PC-9 (cell line): Measurements from ENCODE around the gene ANKRD37. TPM values are rescaled to one million over a fixed set of nuclear protein-coding genes. Genes with fewer than 3 reads are reported as not detected.

Source experiments
- BruUV-seq: library from RNA; stranded (reverse); fragments of 400-500 nt; replicated peaks from 2 replicates; lab custom pipeline; 2021; lab: Mats Ljungman, UMichigan
- CTCF ChIA-PET: fragments of 300-600 bp; sonication (Branson Sonifier 250); formaldehyde crosslinking; loops from one replicate; lab custom pipeline; 2022; ENCODE audit warnings: antibody characterized with exemption; lab: Charles Lee
- POLR2A ChIA-PET: fragments of 300-600 bp; sonication (Branson Sonifier 250); formaldehyde crosslinking; loops from one replicate; lab custom pipeline; 2022; ENCODE audit warnings: antibody characterized with exemption; ENCODE audit not compliant: unreplicated experiment; lab: Charles Lee
- DNase-seq, 2 experiments: peaks; one replicate each; pipeline versions ENCODE4 v3.0.0 to v3.0.0-alpha.2; 2015 to 2022; ENCODE audit warnings: mixed read lengths in 1 of 2
- H2AFZ ChIP-seq: fragments of 200-600 bp; sonication (generic); 2 replicates; pipeline ENCODE4 v1.8.1; 2017; ENCODE audit warnings: antibody characterized with exemption
- H3F3A ChIP-seq: fragments of 200-600 bp; sonication (generic); 2 replicates; pipeline ENCODE4 v1.8.1; 2017; ENCODE audit warnings: antibody characterized with exemption, mild to moderate bottlenecking, low read depth; ENCODE audit not compliant: insufficient read depth
- H3K27ac ChIP-seq: fragments of 200-600 bp; sonication (generic); 2 replicates; pipeline ENCODE4 v1.6.1; 2016; ENCODE audit warnings: mixed run types
- H3K27me3 ChIP-seq: fragments of 200-600 bp; sonication (generic); 2 replicates; pipeline ENCODE4 v1.6.1; 2016; ENCODE audit warnings: low read depth, mixed run types; ENCODE audit not compliant: insufficient read depth
- H3K36me3 ChIP-seq: fragments of 200-600 bp; sonication (generic); 2 replicates; pipeline ENCODE4 v1.6.1; 2016; ENCODE audit warnings: low read depth, mixed run types
- H3K4me1 ChIP-seq: fragments of 200-600 bp; sonication (generic); replicated peaks from 2 replicates; pipeline ENCODE4 v1.6.1; 2016; ENCODE audit warnings: mixed run types; ENCODE audit not compliant: insufficient read depth
- H3K4me2 ChIP-seq: fragments of 200-600 bp; sonication (generic); 2 replicates; pipeline ENCODE4 v1.6.1; 2017; ENCODE audit warnings: mixed run types
- H3K4me3 ChIP-seq: fragments of 200-600 bp; sonication (generic); 2 replicates; pipeline ENCODE4 v1.6.1; 2016; ENCODE audit warnings: mixed run types
- H3K79me2 ChIP-seq: fragments of 200-600 bp; sonication (generic); 2 replicates; pipeline ENCODE4 v1.6.1; 2017; ENCODE audit warnings: low read depth, mixed run types
- H3K9me2 ChIP-seq: fragments of 200-600 bp; sonication (generic); 2 replicates; pipeline ENCODE4 v1.8.1; 2017; ENCODE audit warnings: mild to moderate bottlenecking; ENCODE audit not compliant: insufficient read depth
- H3K9me3 ChIP-seq: fragments of 200-600 bp; sonication (generic); 2 replicates; pipeline ENCODE4 v1.8.1; 2016; ENCODE audit warnings: low read depth; ENCODE audit not compliant: insufficient read depth
- H4K20me1 ChIP-seq: fragments of 200-600 bp; sonication (generic); 2 replicates; pipeline ENCODE4 v1.8.1; 2017; ENCODE audit not compliant: insufficient read depth
- EZH2 ChIP-seq: fragments of 200-600 bp; sonication (generic); IDR thresholded peaks from 2 replicates; pipeline ENCODE4 v1.8.0; 2017; ENCODE audit warnings: antibody characterized with exemption, low read depth
- intact Hi-C: fragments of 100-400 bp; cut with micrococcal nuclease; formaldehyde crosslinking; loops from one replicate; pipeline ENCODE4 v1.10.0; 2022; ENCODE audit not compliant: unreplicated experiment
- total RNA-seq: library from RNA; stranded (reverse); gene quantifications from 2 replicates; pipeline ENCODE4 v1.2.3, GENCODE V29; 2021
- TF ChIP-seq, protein P1 (sequence below): fragments of 200-600 bp; sonication (generic); conservative IDR thresholded peaks from 2 replicates; pipeline ENCODE4 v1.6.1; 2017; ENCODE audit warnings: mixed run types, antibody characterized with exemption, mild to moderate bottlenecking, moderate library complexity

ANKRD37 gene
- total RNA-seq, 1 experiment from 2014 or later: 4.2 TPM

DNA sequence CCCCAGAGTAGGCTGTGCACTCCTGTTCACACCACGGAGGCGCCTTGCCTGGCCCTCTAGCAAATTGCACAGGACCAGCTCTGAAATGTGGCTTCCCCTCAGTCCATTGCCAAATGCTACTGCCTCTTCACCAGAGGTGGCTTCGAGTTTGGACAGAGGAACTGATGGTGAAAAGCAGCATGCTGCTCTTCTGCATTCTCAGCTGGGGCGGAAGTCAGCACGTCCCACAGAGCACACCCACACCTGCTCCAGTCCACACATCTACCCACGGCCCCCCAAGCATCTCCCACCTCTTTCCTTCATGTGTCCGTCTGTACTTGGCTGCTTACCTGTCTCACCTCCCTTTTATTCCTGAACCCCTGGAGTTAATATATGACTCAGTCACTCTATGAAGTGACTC lies 44.4 kb upstream of the ANKRD37 start:
- no peaks in the 10 kb centered on the region for H3K9me2 ChIP-seq
- H3K27me3 ChIP-seq: no peaks in the 10 kb centered on the region
- H2AFZ ChIP-seq: no peak overlapping the region
- POLR2A ChIA-PET: interaction anchor here (0.5 kb wide), 1 partner anchor 92 kb away, joined by 6 read pairs; no protein-coding TSS in a partner anchor
- intact Hi-C loops: no loop called here
- H3K9me3 ChIP-seq: no peaks in the 10 kb centered on the region
- H4K20me1 ChIP-seq: no peaks in the 10 kb centered on the region
- H3K79me2 ChIP-seq: no peaks in the 10 kb centered on the region
- H3K36me3 ChIP-seq: no peaks in the 10 kb centered on the region
- H3K4me1 ChIP-seq: no peaks in the 10 kb centered on the region
- BruUV-seq: no TSS peak
- DNase-seq: no peak
- TF ChIP-seq, protein P1, sequence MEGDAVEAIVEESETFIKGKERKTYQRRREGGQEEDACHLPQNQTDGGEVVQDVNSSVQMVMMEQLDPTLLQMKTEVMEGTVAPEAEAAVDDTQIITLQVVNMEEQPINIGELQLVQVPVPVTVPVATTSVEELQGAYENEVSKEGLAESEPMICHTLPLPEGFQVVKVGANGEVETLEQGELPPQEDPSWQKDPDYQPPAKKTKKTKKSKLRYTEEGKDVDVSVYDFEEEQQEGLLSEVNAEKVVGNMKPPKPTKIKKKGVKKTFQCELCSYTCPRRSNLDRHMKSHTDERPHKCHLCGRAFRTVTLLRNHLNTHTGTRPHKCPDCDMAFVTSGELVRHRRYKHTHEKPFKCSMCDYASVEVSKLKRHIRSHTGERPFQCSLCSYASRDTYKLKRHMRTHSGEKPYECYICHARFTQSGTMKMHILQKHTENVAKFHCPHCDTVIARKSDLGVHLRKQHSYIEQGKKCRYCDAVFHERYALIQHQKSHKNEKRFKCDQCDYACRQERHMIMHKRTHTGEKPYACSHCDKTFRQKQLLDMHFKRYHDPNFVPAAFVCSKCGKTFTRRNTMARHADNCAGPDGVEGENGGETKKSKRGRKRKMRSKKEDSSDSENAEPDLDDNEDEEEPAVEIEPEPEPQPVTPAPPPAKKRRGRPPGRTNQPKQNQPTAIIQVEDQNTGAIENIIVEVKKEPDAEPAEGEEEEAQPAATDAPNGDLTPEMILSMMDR: no peak
- no peak for TF ChIP-seq EZH2
- CTCF ChIA-PET: no interaction called here
- H3F3A ChIP-seq: no peaks in the 10 kb centered on the region
- no peak overlapping the region for H3K4me3 ChIP-seq
- H3K4me2 ChIP-seq: no peak overlapping the region
- no peak overlapping the region for H3K27ac ChIP-seq

DNA sequence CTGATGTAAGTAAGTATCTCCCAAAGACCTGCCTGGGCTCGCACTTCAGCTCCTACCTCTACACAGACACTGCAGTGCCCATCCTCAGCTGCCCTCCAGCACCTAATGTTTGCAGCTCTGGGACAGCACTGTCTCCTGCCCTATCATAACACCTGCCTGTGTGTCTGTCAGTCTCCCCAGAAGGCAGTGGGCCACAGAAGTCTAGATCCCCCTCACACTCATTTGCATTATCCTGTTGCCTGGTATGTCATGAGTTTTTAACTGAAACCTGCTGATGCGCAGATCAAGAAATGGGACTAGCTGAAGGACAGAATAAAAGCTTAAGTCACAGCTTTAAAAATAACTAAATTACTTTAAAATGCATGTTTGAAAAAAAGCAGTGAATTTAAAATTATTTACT lies 43.9 kb upstream of the ANKRD37 start:
- Histone ChIP-seq H3K4me3 (no peak overlapping the region), H4K20me1 (no peaks in the 10 kb centered on the region), H3K4me1 (no peaks in the 10 kb centered on the region), H3K79me2 (no peaks in the 10 kb centered on the region), H3K36me3 (no peaks in the 10 kb centered on the region), H3K9me2 (no peaks in the 10 kb centered on the region), H3F3A (no peaks in the 10 kb centered on the region; the same call in 1 of the 2 replicates), H2AFZ (no peak overlapping the region), H3K27me3 (no peaks in the 10 kb centered on the region), H3K27ac (no peak overlapping the region), H3K4me2 (no peak overlapping the region), H3K9me3 (no peaks in the 10 kb centered on the region)
- TF ChIP-seq EZH2: no peak
- TF ChIP-seq, protein P1: no peak
- no peak for DNase-seq
- ChIA-PET POLR2A (interaction anchor here (0.5 kb wide), 1 partner anchor 91 kb away, joined by 6 read pairs; no protein-coding TSS in a partner anchor), CTCF (no interaction called here)
- intact Hi-C loops: no loop called here
- BruUV-seq: no TSS peak

DNA sequence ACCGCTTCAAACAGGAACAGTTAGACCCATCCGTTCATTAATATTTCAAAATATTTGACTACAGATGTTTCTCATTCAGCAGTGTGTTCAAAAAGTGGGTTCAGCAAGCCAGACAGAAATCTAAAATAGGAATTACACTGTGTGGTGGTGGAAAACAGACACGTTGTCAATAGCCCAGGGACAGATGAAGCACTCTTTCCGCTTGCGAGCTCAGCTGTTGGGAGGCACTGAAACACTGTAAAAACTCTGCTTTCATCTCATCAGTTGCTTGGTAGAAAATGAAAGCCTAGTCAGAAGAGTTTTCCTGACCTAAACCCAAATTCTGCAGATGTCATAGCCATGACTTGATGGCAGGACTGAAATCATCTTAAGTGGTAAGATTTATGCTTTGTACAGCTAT lies 39.4 kb upstream of the ANKRD37 start:
- CTCF ChIA-PET: interaction anchor here (0.5 kb wide), 1 partner anchor 231 kb away, joined by 4 read pairs; no protein-coding TSS in a partner anchor
- H2AFZ ChIP-seq: no peak overlapping the region
- H3F3A ChIP-seq: peaks cover 6% of the 10 kb centered on the region
- H3K4me2 ChIP-seq: no peak overlapping the region
- intact Hi-C loops: no loop called here
- H3K36me3 ChIP-seq: no peaks in the 10 kb centered on the region
- POLR2A ChIA-PET: no interaction called here
- no peaks in the 10 kb centered on the region for H3K79me2 ChIP-seq
- no peak for DNase-seq
- H3K27me3 ChIP-seq: no peaks in the 10 kb centered on the region
- H4K20me1 ChIP-seq: no peaks in the 10 kb centered on the region
- H3K9me3 ChIP-seq: no peaks in the 10 kb centered on the region
- H3K27ac ChIP-seq: no peak overlapping the region
- peaks cover 18% of the 10 kb centered on the region for H3K4me1 ChIP-seq
- no TSS peak for BruUV-seq
- no peak overlapping the region for H3K4me3 ChIP-seq
- TF ChIP-seq, protein P1: no peak
- TF ChIP-seq EZH2: no peak
- H3K9me2 ChIP-seq: no peaks in the 10 kb centered on the region
